Posterior cingulate gyrus (tissue), 11 donors: ENCODE data around the gene GNAT1.
"Not testable (repeated sequence)": the region's sequence is repeated elsewhere in the genome, so short reads cannot be mapped to it uniquely, and the experiment has no call there.

Experiments used
- DNase-seq, 10 donors: peaks; one replicate each; pipeline versions ENCODE4 v3.0.0 to v3.0.0-alpha.2; 2020 to 2021; ENCODE audit warnings: mixed read lengths in 3 of 10
- intact Hi-C: fragments of 100-400 bp; cut with DNase I; formaldehyde crosslinking; loops from one replicate; pipeline ENCODE4 v1.15.1; 2023

GNAT1 gene

DNA sequence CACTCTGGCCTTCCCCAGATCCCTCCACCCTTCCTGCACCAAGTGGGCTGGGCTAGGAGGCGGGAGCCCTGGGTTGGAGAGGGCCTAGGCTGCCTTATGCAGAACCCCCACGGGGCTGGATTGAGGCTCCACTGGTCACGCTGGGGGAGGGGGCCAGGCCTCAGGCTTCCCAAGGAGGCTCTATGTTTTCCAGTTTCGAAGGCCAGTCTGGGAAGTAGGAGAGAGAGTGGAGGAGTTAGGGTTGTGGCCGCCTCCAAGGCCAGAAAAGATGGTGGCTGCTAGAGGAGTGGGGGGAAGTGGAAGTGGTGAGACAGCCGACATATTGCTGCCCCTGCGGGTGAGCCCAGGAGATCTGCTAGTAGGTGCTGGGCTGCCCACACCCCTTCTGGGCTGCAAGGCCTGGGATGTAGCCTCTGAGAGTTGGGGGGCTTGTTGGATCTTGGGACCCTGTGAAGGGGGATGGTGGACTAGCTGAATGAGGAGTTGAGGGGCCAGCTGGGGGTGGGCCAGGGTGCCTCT, 45.8 kb downstream of the GNAT1 start:
- intact Hi-C loops, result no loop called here
- DNase-seq, result peak in 1 of 10 donors; percentile 85

- intact Hi-C loops, result no loop called here
- DNase-seq, result peak in 9 of 10 donors; percentile 62 to 96 (median 71)
These were observed 46.5 kb downstream of the GNAT1 start for GRCh38 chr3:50237754-50238548.

GRCh38 chr3:50238549-50239026, 47.2 kb downstream of the GNAT1 start:
- intact Hi-C loops, result no loop called here
- DNase-seq, result peak; percentile 53 to 96 (median 78)

- no peak for DNase-seq
- intact Hi-C loops, result no loop called here
These were observed 48.2 kb downstream of the GNAT1 start for GRCh38 chr3:50239649-50240048.

DNA sequence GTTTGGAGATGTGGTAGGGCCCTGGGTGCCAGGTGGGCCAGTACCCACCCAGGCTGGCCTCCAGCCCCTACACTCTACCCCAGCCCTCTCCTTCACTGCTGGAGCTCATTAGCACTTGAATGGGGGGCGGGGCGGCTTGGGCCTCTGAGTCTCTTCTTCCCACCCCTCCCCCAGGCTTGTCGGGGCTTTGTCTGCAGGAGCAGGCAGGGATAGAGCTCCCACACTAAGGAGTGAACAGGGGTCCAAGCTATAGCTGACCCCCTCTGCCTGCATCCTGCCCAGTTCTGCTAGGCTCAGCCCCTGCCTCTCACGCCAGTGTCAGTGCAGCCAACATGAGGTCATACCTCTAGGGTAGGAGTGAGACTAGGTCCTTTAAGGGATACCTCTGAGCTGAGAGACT, 49.8 kb downstream of the GNAT1 start:
- DNase-seq, result no peak
- intact Hi-C loops, result no loop called here

- intact Hi-C loops, result no loop called here
- no peak for DNase-seq
These were observed 50.4 kb downstream of the GNAT1 start for GRCh38 chr3:50241713-50242380.

- intact Hi-C loops, result no loop called here
- DNase-seq, result no peak
These were observed 51.0 kb downstream of the GNAT1 start for GRCh38 chr3:50242381-50242770.

- intact Hi-C loops, result no loop called here
- peak in 1 of 10 donors; percentile 42 for DNase-seq
These were observed 51.6 kb downstream of the GNAT1 start for GRCh38 chr3:50242851-50243542.

GRCh38 chr3:50243543-50243895, 52.1 kb downstream of the GNAT1 start:
- intact Hi-C loops, result no loop called here
- no peak for DNase-seq

DNA sequence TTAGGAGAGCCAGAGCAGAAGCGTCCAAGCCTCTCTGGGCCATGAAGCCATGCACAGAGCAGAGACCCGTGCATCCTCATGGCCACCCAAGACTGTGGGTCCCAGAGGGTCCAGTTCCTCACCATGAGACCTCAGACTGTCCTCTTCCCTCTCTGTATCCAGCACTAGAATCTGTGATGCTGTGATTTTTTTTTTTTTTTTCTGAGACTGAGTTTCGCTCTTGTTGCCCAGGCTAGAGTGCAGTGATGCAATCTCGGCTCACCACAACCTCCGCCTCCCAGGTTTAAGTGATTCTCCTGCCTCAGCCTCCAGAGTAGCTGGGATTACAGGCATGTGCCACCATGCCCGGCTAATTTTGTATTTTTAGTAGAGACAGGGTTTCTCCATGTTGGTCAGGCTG, 53.4 kb downstream of the GNAT1 start:
- not testable (repeated sequence) for DNase-seq

GRCh38 chr3:50245251-50245745, 53.9 kb downstream of the GNAT1 start:
- DNase-seq, result no peak
- intact Hi-C loops, result no loop called here

More for the DNA sequence above, 53.4 kb downstream of the GNAT1 start:
- intact Hi-C loops, result not testable (repeated sequence)

DNA sequence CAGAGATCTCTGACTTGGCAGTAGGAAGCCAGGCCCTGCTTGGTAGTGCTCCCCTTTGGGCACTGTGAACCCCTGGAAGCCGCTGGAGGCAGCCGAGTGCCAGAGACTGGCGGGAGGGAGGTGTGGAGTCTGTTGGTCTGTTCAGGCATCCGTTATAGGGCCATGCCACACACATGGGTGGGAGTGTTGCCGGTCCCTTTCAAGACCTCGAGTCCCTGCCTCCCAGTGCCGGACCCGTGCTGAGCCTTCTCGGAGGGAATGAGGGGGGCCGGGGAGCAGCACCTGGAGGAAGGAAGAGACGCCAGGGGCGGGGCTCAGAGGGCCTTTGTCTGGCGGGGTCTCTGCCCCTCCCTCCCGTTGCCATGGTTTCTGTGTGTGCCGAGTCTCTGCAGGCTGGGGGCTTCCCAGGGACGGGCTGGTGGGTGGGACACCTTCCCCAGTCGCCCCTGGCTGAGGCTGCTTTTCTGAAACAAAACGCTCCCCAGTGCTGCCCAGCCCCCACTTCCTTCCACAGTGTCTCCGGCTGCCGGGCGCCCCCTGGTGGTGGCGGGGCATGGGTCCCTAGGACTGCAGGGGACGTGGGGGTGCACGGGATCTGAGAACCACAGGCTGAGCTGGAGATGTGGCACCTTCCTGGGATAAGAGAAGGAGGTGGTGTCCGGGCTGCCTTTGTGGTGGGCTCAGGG, 54.6 kb downstream of the GNAT1 start:
- intact Hi-C loops, result loop anchor here (1.0 kb wide), 1 partner anchor 19 kb away; no protein-coding TSS in a partner anchor
- DNase-seq, result peak; percentile 74 to 98 (median 91)

- DNase-seq, result peak in 2 of 10 donors; percentile 49 to 91
- intact Hi-C loops, result loop anchor here (1.0 kb wide), 1 partner anchor 19 kb away; no protein-coding TSS in a partner anchor
These were observed 55.1 kb downstream of the GNAT1 start for GRCh38 chr3:50246517-50246954.
